ENCODE data around the gene COP1. TPM values are rescaled to one million over a fixed set of nuclear protein-coding genes. Genes with fewer than 3 reads are reported as not detected.

The COP1 gene
- total and polyA plus RNA-seq, 2 of the 8 experiments (the other 6 are each of a cell fraction or from before 2014, with no cell fraction given): 26.2 to 44.9 TPM

DNA sequence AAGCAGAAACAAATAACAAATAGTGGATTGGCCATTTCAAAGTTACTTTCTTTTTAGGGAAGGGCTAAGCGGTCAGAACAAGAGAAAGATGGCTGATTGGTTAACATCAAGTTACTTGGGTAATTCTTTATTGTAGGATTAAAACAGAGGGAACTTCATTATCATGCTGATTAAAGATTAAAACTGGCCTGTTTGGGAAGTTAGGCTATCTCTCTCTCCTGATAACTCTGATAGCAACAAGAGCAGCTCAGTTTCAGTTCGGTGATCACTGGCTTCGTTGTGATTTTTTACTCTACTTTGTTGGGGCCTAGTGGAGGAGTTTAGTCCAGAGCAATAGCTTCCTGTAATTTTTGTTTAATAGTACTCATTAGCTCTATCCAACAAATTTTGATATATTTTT, 20.5 kb upstream of the COP1 start (continued):
- TF ChIP-seq, protein P1, sequence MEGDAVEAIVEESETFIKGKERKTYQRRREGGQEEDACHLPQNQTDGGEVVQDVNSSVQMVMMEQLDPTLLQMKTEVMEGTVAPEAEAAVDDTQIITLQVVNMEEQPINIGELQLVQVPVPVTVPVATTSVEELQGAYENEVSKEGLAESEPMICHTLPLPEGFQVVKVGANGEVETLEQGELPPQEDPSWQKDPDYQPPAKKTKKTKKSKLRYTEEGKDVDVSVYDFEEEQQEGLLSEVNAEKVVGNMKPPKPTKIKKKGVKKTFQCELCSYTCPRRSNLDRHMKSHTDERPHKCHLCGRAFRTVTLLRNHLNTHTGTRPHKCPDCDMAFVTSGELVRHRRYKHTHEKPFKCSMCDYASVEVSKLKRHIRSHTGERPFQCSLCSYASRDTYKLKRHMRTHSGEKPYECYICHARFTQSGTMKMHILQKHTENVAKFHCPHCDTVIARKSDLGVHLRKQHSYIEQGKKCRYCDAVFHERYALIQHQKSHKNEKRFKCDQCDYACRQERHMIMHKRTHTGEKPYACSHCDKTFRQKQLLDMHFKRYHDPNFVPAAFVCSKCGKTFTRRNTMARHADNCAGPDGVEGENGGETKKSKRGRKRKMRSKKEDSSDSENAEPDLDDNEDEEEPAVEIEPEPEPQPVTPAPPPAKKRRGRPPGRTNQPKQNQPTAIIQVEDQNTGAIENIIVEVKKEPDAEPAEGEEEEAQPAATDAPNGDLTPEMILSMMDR (IDR thresholded peaks at IDR 0.05; ENCODE audit: control extremely low read depth in 1 of 3, insufficient read depth in 1 of 3, low read depth in 1 of 3, low read length in 3 of 3): no peak
- TF ChIP-seq, protein P2, sequence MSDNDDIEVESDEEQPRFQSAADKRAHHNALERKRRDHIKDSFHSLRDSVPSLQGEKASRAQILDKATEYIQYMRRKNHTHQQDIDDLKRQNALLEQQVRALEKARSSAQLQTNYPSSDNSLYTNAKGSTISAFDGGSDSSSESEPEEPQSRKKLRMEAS (IDR thresholded peaks at IDR 0.05): no peak
- no peak for TF ChIP-seq TBP (IDR thresholded peaks at IDR 0.05; ENCODE audit: low read depth, low read length)
- TF ChIP-seq SAP30 (IDR thresholded peaks at IDR 0.05; ENCODE audit: insufficient read depth, insufficient replicate concordance, low read length): no peak
- no peak for TF ChIP-seq PHF8 (conservative IDR thresholded peaks at IDR 0.05; ENCODE audit: low read depth, low read length)
